ENCODE data around the gene CNTN4. TPM values are rescaled to one million over a fixed set of nuclear protein-coding genes. Genes with fewer than 3 reads are reported as not detected.

The CNTN4 gene
- total and polyA plus RNA-seq, 10 donors, result 0.20 to 4.3 (median 1.5) TPM

DNA sequence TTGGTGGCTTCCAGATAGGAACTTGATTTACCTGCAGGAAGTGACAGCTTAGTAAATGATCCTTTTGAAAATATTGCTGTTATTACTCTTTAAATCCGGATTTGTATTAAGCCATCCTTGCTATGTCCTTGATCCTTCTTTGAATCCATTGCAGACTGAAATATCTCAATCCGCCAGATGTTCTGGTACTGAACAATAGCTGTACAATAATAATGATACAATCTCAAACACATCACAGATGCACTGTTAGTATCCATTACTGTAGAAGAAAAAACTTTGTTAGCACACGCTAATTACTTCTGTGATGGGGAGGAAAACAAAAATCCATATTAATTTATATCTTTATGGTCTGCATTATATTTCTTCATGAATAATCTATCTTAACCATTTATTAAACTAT, 202.3 kb downstream of the CNTN4 start:
- H3K4me3 ChIP-seq, result no peak overlapping the region
- no peak for DNase-seq
- intact Hi-C loops (cut with DNase I; ENCODE audit: low total_unique reads), result no loop called here
- no peaks in the 10 kb centered on the region for H3K4me1 ChIP-seq
- H3K9me3 ChIP-seq, result peaks cover 0 to 9% (median 0%) of the 10 kb centered on the region in 8 donors
- no peak for TF ChIP-seq POLR2A (IDR thresholded peaks at IDR 0.05)
- no peak for TF ChIP-seq POLR2AphosphoS5 (IDR thresholded peaks at IDR 0.05)
- TF ChIP-seq, protein P1, sequence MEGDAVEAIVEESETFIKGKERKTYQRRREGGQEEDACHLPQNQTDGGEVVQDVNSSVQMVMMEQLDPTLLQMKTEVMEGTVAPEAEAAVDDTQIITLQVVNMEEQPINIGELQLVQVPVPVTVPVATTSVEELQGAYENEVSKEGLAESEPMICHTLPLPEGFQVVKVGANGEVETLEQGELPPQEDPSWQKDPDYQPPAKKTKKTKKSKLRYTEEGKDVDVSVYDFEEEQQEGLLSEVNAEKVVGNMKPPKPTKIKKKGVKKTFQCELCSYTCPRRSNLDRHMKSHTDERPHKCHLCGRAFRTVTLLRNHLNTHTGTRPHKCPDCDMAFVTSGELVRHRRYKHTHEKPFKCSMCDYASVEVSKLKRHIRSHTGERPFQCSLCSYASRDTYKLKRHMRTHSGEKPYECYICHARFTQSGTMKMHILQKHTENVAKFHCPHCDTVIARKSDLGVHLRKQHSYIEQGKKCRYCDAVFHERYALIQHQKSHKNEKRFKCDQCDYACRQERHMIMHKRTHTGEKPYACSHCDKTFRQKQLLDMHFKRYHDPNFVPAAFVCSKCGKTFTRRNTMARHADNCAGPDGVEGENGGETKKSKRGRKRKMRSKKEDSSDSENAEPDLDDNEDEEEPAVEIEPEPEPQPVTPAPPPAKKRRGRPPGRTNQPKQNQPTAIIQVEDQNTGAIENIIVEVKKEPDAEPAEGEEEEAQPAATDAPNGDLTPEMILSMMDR (IDR thresholded peaks at IDR 0.05 in 8 of 11, conservative IDR thresholded peaks at IDR 0.05 in 3 of 11), result no peak
- H3K36me3 ChIP-seq, result no peaks in the 10 kb centered on the region
- H3K27me3 ChIP-seq (replicated peaks in 1 of 7), result no peaks in the 10 kb centered on the region
- no peak overlapping the region for H3K27ac ChIP-seq
- WGBS, 5 donors, result 78 to 92% (median 88%) methylated on average over 3 of the region's 3 CpGs

DNA sequence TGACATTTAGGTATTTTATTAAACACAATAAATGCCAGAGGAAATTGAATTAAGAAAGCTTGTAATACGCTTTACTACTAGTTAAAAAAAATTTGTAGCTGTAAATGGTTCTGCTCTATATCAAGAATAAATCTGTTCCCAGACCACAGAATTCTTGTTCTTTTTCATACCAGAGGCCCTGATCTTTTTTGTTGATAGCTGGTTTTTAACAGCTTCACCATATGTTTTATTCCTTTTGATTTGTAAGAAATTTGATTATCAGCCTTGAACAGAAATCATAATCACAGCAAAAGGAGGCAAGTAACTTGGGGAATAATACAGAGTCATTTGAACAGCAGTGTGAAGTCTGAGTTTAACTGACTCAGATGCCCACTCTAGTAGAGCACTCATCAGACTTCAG, 202.7 kb downstream of the CNTN4 start:
- intact Hi-C loops (cut with DNase I; ENCODE audit: low total_unique reads), result no loop called here
- Histone ChIP-seq H3K27ac (no peak overlapping the region), H3K27me3 (replicated peaks in 1 of 7) (no peaks in the 10 kb centered on the region), H3K9me3 (peaks cover 0 to 8% (median 0%) of the 10 kb centered on the region in 8 donors), H3K4me3 (no peak overlapping the region), H3K4me1 (no peaks in the 10 kb centered on the region), H3K36me3 (no peaks in the 10 kb centered on the region)
- TF ChIP-seq POLR2A (IDR thresholded peaks at IDR 0.05) (no peak), POLR2AphosphoS5 (IDR thresholded peaks at IDR 0.05) (no peak)
- TF ChIP-seq, protein P1 (IDR thresholded peaks at IDR 0.05 in 8 of 11, conservative IDR thresholded peaks at IDR 0.05 in 3 of 11), result no peak
- 37 to 83% (median 78%) methylated on average over 1 of the region's 1 CpG for WGBS, 5 donors
- DNase-seq, result no peak

DNA sequence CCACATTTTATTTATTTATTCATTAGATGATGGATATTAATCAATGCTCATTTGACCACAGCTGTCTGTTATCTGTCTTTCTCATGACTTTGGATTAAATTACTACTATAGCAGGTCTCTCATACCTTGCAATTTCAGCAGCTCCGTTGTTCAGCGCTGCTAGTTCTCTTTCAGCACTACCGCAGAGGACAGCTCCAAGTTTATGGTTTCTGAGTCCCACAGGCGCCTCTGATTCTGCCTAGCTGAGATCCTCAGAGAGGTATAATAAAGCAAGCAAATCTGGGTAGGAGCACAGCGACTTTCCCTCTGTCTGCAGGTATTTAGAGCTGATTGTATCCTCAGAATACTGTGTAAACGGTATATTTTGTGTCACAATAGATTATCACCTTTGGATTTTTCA, 204.9 kb downstream of the CNTN4 start:
- DNase-seq, result no peak
- Histone ChIP-seq H3K36me3 (no peaks in the 10 kb centered on the region), H3K27me3 (replicated peaks in 1 of 7) (no peaks in the 10 kb centered on the region), H3K4me3 (no peak overlapping the region), H3K27ac (no peak overlapping the region), H3K9me3 (peaks cover 0 to 5% (median 0%) of the 10 kb centered on the region in 8 donors), H3K4me1 (no peaks in the 10 kb centered on the region)
- no peak for TF ChIP-seq POLR2A (IDR thresholded peaks at IDR 0.05)
- TF ChIP-seq, protein P1 (IDR thresholded peaks at IDR 0.05 in 8 of 11, conservative IDR thresholded peaks at IDR 0.05 in 3 of 11), result no peak
- no peak for TF ChIP-seq POLR2AphosphoS5 (IDR thresholded peaks at IDR 0.05)
- intact Hi-C loops (cut with DNase I; ENCODE audit: low total_unique reads), result no loop called here
- WGBS, 5 donors, result 9 to 16% (median 14%) methylated on average over 6 of the region's 6 CpGs

DNA sequence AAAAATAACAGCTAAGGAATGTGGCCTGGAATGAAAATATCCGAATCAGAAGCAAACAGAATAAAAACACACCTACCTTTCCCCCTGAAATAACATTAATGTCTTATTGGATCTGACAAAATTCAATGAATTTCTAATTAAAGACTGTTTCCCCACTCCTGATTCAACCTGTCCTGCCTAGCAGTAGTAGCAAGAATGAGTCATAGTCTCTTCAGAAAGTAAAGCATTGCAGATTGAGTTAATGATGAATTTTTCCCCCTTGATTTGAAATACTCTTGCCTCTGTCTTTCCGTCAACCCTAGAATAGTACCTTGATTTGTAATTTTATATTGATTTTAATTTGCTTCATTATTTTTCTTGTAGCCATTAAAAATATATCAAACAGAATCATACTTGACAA, 212.4 kb downstream of the CNTN4 start:
- Histone ChIP-seq H3K4me3 (no peak overlapping the region), H3K4me1 (no peaks in the 10 kb centered on the region), H3K27me3 (replicated peaks in 1 of 7) (no peaks in the 10 kb centered on the region), H3K9me3 (no peaks in the 10 kb centered on the region), H3K27ac (no peak overlapping the region), H3K36me3 (no peaks in the 10 kb centered on the region)
- 72 to 87% (median 84%) methylated on average over 2 of the region's 2 CpGs for WGBS, 5 donors
- TF ChIP-seq POLR2A (IDR thresholded peaks at IDR 0.05), result no peak
- TF ChIP-seq POLR2AphosphoS5 (IDR thresholded peaks at IDR 0.05), result no peak
- TF ChIP-seq, protein P1 (IDR thresholded peaks at IDR 0.05 in 8 of 11, conservative IDR thresholded peaks at IDR 0.05 in 3 of 11), result no peak
- intact Hi-C loops (cut with DNase I; ENCODE audit: low total_unique reads), result no loop called here
- no peak for DNase-seq

Measured in spleen (tissue), 11 donors.